ENCODE results near the gene IQCN.

The IQCN gene

GRCh38 chr19:18304458-18305310 lies 30.4 kb upstream of the IQCN start:
- peak; percentile 75 for DNase-seq

- no peak for DNase-seq
Measured at GRCh38 chr19:18304208-18304457, 29.9 kb upstream of the IQCN start.

DNA sequence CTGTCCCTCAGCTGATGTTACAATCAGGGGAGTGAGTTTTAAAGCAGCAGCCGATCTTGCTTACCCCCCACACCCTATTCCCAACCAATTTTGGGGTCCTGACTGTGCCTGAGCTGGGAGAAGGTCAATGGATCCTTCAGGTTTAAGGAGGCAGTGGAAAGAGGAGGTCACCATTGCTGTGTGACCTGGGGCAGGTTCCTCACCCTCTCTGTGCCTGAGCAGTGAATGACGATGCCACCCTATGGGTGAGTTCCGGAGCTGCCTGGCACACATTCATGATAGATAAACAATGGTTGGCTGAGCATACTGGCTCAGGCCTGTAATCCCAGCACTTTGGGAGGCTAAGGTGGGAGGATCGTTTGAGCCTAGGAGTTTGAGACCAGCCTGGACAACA lies 27.5 kb upstream of the IQCN start:
- DNase-seq, result no peak

GRCh38 chr19:18300930-18301717 lies 26.9 kb upstream of the IQCN start:
- no peak for DNase-seq

DNA sequence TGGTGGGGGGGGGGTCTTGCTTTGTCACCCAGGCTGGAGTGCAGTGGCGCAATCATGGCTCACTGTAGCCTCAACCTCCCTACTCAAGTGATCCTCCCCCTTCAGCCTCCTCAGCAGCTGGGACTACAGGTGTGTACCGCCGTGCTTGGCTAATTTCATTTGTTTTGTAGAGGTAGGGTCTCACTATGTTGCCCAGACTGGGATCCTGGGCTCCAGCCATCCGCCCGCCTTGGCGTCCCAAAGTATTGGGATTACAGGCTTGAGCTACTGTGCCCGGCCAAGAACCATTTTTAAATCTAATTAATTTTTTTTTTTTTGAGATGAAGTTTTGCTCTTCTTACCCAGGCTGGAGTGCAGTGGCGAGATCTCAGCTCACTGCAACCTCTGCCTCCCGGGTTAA lies 25.4 kb upstream of the IQCN start:
- no peak for DNase-seq

DNA sequence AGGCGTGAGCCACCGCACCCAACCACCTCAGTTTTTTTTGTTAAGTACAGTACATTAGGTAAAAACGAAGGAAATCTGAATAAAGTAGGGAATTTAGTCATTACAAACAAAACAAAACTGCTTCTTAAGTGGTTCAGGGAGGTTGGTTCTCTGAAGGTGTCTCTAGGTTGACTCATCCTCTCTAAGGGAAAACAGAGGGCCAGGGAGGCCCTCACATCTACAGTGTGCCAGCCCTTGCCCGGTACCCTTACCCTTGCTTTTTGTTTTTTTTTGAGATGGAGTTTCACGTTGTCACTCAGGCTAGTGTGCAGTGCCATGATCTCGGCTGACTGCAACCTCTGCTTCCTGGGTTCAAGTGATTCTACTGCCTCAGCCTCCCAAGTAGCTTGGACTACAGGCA lies 24.3 kb upstream of the IQCN start:
- DNase-seq, result no peak

GRCh38 chr19:18297308-18297707 lies 23.1 kb upstream of the IQCN start:
- no peak for DNase-seq

DNA sequence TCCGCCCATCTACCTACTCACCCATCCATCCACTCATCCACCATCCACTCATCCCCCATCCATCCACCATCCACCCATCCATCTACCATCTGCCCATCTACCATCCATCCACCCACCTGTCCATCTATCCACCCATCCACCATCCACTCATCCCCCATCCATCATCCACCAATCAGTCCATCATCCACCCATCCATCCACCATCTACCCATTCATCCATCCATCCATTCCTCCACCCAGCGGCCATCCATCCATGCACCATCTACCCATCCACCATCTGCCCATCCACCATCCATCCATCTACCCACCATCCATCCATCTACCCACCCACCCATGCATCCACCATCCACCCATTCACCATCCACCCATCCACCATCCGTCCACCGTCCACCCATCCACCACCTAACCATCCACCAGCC lies 20.8 kb upstream of the IQCN start:
- DNase-seq, result no peak

- DNase-seq, result peak; percentile 82
Measured at GRCh38 chr19:18294467-18294864, 20.2 kb upstream of the IQCN start.

DNA sequence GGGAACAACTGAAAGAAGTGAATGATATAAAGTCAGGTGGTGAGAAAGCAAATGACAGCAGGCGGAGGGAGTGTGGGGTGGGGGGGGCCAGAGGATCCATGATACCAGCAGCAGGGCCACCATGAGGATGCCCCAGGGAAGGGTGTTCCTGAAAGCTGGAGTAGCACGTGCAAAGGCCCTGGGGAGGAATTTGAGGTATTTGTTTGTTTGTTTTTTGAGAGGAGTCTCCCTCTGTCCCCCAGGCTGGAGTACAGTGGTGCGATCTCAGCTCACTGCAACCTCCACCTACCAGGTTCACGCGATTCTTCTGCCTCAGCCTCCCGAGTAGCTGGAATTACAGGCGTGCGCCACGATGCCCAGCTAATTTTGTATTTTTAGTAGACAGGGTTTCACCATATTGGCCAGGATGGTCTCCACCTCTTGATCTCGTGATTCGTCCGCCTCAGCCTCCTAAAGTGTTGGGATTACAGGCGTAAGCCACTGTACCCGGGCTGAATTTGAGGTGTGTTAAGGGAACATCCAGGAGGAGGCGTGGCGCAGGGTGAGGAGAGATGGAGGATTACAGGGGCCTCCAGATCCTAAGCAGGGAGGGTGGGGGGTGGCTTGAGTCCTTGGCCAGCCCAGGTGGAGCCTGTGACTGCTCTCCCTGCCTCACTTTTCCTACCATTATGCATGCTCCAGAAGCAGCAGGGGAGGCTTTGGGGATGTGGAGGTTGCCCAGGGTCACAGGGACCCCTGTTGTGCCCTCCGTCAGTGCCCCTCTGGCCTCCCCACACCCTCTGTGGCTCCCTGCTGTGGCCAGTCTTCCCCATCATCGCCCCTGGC lies 19.6 kb upstream of the IQCN start:
- DNase-seq, result no peak

DNA sequence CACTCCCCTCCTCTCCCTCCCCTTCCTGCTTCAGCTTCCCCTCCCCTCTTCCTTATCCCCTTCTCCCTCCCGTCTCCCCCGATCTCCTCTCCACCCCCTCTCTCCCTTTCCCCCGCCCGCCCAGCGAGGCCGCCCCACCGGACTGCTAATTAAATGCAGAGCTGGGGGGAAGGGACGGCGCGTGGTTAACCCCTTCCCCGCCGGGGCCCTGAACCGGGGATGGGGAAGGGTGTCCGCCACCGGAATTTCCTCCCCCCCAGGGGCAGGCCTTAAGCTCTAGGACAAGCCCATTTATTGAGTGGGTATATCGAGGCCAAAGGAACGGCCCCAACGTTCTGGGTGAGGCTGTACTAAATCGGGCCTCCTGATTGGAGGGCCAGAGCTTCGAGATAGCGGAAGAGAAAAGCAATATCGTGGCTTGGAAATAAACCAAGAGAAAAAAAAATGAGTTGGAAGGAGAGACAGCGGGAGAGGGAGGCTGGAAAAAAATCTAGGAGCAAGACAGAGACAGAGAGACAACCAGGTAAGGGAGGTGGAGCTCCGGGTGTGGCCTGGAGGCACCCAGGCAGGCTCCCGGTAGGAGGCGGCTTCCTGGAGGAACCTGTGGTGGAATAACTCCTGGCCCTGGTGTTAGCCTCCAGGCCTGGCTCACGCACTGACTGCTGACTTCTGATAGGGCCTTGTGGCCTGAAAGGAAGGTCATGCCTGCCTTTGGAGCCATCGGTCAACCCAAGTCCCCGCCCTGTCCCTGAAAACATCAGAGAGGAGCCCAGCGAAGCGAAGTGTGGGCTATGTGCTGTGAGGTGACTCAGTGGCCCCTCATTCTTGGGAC lies 18.8 kb upstream of the IQCN start:
- no peak for DNase-seq

DNA sequence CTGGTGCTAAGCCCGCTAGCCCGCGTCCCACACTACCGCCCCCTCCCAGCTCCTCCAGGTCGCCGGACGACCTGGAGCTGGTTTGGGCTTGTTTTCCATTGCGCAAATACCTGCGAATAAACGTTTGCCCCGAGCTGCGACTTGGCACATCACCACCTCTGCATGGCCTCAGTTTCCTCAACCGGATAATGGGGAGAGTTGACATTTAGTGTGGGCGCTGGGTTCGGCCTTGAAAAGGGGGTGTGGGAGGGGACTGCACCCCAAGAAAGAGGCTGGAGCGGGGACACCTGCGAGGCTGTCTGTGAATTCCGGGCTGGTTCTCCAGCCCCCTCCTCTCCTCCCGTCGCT lies 18.2 kb upstream of the IQCN start:
- no peak for DNase-seq

DNA sequence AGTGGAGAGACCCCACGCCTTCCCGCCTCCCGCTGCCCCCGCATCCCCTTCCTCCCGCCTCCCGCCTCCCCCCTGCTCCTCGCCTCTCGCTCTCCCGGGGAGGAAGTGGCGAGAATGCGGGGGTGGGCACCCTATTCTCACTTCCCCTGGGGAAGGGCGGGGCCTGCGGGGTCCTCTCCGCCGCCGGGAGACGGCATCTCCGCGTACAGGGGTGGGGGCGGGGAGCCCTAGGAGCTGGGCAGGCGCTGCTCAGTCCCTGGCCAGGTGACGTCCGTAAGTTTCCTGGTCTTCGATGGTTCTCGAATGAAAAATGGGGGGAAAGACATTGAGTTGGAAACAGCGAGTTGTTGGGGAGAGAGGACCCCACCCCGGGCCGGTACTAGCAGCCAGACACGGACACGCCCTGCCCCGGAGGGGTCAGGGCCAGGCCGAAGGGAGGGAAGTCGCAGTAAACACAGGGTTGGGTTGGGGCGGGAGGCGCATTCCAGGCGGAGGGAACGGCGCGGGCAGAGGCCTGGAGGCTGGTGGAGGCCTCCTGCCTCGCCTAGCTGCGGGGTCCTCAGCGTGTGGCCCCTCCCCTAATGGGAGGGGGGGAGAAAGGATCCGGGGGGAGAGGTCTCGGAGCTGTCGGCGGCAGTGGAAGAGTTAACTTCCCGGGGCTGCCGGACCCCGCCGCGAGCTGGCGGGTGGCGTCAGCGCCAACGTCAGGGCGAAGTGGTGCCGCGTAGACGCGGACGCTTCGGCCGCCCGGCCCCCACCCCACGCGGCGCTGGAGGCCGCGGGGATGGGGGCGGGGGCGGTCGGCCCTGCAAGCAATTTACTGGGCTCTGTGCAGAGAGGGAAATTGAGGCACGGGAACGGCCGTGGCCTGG lies 17.6 kb upstream of the IQCN start:
- DNase-seq, result peak; percentile 65

DNA sequence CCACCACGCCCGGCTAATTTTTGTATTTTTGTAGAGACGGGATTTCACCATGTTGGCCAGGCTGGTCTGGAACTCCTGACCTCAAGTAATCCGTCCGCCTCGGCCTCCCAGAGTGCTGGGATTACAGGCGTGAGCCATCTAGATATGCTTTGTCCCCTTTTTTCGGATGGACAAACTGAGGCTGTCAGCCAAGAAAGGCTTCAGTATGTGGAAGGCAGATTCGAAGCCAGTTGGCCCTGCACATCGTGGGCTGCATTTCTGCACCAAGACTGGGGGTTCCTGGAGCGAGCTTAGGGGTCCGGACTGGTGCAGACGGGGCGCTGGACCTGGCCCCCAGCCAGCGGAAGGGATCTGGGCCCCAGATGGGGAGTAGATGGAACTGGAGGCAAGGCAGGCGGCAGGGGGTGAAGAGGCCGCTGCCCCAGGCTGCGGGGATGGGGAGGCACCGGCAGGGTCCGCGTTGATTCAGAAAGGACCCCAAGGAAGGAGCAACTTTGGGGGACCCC lies 16.8 kb upstream of the IQCN start:
- DNase-seq, result no peak

DNA sequence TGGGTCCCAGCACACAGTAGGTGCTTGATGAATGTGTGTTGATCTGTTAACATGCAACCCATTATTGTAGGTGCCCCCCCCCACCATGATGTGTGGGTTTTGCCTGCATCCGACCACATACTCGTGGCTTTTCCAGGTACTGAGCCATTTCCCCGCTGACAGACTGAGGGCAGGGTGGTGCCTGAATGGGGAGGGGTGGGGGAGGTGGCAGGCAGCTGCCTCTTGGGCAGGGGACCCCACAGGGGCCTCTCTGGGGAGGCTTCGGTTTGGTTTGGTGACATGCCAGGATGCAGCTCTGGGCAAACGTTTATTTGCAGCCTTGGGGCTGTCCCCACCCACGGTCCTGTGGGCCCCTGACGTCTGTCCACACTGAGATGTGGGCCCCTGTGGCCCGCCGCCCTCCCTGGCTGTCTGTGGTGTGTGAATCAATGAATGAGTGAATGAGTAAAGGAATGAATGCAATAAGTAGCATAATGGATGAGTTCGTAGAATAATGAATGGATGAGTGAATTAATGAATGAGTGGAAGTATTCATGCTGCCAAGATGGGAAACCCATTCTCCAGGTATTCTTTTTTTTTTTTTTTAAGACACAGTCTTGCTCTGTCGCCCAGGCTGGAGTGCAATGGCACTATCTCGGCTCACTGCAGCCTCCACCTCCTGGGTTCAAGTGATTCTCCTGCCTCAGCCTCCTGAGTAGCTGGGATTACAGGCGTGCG lies 16.2 kb upstream of the IQCN start:
- DNase-seq, result peak; percentile 83

- no peak for DNase-seq
Measured at GRCh38 chr19:18289471-18290301, 15.4 kb upstream of the IQCN start.

DNA sequence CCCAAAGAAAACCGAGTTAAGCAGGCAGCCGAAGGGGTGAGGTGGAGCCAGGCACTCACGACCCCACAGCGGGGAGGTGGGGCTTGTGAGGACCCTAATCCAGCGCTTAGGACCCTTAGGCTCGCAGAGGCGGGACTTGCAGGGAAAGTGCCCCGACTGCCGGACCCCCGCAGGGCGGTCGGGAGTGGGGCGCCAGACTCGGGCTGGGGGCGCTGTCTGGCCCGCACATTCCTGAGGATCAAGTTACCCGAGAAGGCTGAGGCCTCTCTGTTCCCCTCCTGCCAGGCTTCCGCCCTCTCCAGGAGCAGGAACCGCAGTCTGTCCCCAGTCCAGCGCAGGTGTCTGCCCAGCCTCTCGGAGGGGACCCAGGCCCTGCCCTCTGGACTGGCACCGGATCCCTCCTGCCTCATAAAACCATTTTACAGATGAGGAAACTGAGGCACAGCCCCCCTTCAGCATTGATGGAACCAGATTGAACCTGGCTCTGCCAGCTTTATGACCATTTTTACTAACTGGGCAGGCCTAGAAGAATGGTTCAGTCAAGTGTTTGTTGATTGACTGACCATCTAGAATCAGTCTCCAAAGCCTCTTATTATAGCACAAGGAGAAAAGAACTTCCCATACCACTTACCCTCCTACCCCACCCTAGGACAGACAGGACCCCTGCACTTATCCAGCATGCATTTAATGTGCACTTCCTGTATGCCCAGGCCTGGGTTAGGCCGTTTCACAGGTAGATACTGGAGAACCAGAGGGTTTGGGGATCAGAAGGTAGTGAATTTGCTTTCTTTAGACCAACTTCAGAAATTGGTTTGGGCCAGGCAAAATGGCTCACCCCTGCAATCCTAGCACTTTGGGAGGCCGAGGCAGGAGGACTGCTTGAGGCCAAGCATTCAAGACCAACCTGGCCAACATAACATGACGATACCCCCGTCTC lies 13.9 kb upstream of the IQCN start:
- DNase-seq, result no peak

GRCh38 chr19:18286973-18287635 lies 12.9 kb upstream of the IQCN start:
- no peak for DNase-seq

All from activated effector memory CD4-positive, alpha-beta T cell treated with Interleukin-2 at 50 U/mL for 16 hours (primary cell).